Neutrophil (primary cell): ENCODE data around the gene RNF115.

ENCODE experiments used
- H3K27ac ChIP-seq: fragments of 200-600 bp; sonication (generic); 2 replicates; pipeline ENCODE4 v1.5.1; 2016; ENCODE audit warnings: mild to moderate bottlenecking, moderate library complexity
- H3K27me3 ChIP-seq: fragments of 200-600 bp; sonication (generic); 2 replicates; pipeline ENCODE4 v1.6.0; 2016; ENCODE audit warnings: mild to moderate bottlenecking
- H3K36me3 ChIP-seq: fragments of 200-600 bp; sonication (generic); 2 replicates; pipeline ENCODE4 v1.5.1; 2017
- H3K4me1 ChIP-seq, 2 experiments: fragments of 200-600 bp in 1 of 2; sonication (generic) in 1 of 2; 1 replicate in 1 of 2; 2 replicates in 1 of 2; pipeline versions ENCODE4 v1.5.1 to v1.6.1; 2013 to 2016; ENCODE audit warnings: low read depth in 1 of 2, low read length in 1 of 2, mild to moderate bottlenecking in 1 of 2, moderate library complexity in 1 of 2; ENCODE audit not compliant: control insufficient read depth in 1 of 2, insufficient read depth in 1 of 2
- H3K4me3 ChIP-seq, 2 experiments: fragments of 200-600 bp in 1 of 2; sonication (generic) in 1 of 2; 1 replicate in 1 of 2; 2 replicates in 1 of 2; pipeline ENCODE4 v1.5.1; 2013 to 2016; ENCODE audit warnings: low read depth in 1 of 2, low read length in 1 of 2, mild to moderate bottlenecking in 1 of 2, moderate library complexity in 1 of 2
- H3K9me3 ChIP-seq: fragments of 200-600 bp; sonication (generic); 2 replicates; pipeline ENCODE4 v1.5.1; 2016
- TF ChIP-seq, protein P1 (sequence below): fragments of 200-600 bp; sonication (generic); IDR thresholded peaks from 2 replicates; pipeline ENCODE4 v1.5.1; 2016; ENCODE audit warnings: antibody characterized with exemption

RNF115 gene

DNA sequence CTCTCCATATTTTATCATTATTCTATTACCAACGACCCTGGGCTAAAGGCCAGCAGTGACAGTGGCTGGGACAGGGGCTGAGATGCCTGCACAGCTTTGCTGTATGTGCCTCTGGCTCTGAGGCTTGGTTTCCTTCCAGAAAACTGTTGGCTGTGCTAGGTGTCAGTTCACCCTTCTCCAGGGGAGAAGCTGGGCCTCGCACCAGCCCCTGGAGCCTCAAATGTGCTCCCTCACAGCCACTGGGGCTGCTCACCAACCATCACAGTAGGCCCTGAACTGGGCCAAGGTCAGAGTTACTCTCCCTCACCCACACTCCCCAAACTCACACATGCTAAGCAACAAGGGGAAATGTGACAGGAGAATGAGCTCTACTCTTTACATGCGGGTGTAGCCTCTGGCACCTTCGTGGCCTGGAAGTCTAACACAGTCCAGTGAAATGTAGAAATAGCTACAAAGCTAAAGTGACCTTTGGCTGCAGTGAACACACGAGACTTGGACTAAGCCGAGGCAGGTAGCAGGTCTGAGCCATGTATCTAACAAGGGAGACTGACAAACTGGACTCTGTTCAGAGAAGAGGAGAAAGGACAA lies 109.3 kb downstream of the RNF115 start:
- Histone ChIP-seq H3K36me3 (no peaks in the 10 kb centered on the region), H3K4me1 (no peaks in the 10 kb centered on the region), H3K9me3 (no peaks in the 10 kb centered on the region), H3K27ac (no peak overlapping the region), H3K27me3 (peaks cover 1% of the 10 kb centered on the region), H3K4me3 (no peak overlapping the region)
- TF ChIP-seq, protein P1, sequence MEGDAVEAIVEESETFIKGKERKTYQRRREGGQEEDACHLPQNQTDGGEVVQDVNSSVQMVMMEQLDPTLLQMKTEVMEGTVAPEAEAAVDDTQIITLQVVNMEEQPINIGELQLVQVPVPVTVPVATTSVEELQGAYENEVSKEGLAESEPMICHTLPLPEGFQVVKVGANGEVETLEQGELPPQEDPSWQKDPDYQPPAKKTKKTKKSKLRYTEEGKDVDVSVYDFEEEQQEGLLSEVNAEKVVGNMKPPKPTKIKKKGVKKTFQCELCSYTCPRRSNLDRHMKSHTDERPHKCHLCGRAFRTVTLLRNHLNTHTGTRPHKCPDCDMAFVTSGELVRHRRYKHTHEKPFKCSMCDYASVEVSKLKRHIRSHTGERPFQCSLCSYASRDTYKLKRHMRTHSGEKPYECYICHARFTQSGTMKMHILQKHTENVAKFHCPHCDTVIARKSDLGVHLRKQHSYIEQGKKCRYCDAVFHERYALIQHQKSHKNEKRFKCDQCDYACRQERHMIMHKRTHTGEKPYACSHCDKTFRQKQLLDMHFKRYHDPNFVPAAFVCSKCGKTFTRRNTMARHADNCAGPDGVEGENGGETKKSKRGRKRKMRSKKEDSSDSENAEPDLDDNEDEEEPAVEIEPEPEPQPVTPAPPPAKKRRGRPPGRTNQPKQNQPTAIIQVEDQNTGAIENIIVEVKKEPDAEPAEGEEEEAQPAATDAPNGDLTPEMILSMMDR: no peak

DNA sequence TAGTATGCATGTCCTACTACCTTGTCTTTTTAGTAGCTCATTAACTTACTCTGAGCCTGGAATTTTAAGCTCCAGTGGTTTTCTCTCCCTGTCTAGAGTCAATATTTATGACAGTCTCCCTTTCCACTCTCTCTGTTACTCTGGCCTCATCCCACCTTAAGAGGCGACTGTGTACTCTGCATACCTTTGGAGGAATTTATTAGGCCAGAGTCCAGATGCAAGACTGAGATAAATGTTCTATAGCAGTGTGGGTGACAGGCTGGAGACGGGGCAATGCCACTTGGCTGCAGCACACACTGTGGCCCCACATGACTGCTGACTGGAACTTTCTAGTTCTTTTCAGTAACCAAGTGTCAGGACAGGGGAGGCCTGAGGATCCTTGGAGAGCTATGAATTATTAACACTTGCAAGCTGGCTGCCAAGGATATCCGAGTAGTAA lies 112.7 kb downstream of the RNF115 start:
- TF ChIP-seq, protein P1: no peak
- H3K4me1 ChIP-seq: no peaks in the 10 kb centered on the region
- H3K27ac ChIP-seq: no peak overlapping the region
- H3K27me3 ChIP-seq: no peaks in the 10 kb centered on the region
- no peaks in the 10 kb centered on the region for H3K36me3 ChIP-seq
- H3K9me3 ChIP-seq: no peaks in the 10 kb centered on the region
- H3K4me3 ChIP-seq: no peak overlapping the region

DNA sequence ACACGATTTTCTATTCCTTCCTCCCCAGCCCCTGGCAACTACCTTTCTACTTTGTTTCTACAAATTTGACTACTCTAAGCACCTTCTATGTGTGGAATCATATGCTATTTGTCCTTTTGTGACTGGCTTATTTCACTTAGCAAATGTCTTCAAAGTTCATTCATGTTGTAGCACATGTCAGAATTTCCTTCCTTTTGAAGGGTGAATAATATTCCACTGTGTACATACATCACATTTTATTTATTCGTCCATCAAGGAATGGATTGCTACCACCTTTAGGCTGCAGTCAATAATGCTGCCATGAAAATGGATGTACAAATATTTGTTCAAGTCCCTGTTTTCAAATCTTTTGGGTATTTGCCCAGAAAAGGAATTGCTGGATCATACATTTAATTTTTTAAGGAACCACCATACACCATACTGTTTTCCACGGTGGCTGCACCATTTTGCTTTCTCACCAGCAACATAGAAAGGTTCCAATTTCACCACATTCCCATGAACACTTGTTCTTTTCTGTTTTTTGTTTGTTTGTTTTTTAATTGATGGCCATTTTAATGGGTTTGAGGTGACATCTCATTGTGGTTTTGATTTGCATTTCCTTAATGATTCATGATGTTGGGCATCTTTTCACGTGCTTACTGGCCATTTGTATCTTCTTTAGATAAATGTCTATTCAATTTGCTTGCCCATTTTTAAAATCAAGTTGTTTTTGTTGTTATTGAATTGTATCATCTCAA lies 113.4 kb downstream of the RNF115 start:
- Histone ChIP-seq H3K9me3 (no peaks in the 10 kb centered on the region), H3K36me3 (no peaks in the 10 kb centered on the region), H3K4me1 (no peaks in the 10 kb centered on the region), H3K27me3 (no peaks in the 10 kb centered on the region), H3K4me3 (no peak overlapping the region), H3K27ac (no peak overlapping the region)
- TF ChIP-seq, protein P1: no peak

DNA sequence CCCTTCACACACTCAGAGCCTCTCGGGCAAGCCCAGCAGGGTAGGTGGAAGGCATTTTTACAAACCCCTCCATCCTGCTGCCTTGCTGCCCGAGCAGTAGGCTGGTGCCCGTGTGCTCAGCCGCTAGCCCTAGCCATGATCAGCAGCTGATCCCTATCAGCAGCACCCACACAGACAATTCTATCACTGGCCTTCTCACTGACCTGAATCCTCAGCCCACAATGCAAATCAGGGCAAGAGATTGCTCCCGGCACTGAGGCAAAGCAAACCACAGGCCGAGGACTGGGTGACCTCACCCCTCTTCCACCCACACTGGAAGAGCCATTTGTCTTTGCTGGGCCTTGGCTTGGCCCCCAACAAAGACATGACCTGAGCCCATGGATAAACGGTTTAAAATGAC lies 115.8 kb downstream of the RNF115 start:
- Histone ChIP-seq H3K4me3 (no peak overlapping the region), H3K27me3 (no peaks in the 10 kb centered on the region), H3K27ac (no peak overlapping the region), H3K9me3 (no peaks in the 10 kb centered on the region), H3K4me1 (no peaks in the 10 kb centered on the region), H3K36me3 (no peaks in the 10 kb centered on the region)
- TF ChIP-seq, protein P1: no peak

DNA sequence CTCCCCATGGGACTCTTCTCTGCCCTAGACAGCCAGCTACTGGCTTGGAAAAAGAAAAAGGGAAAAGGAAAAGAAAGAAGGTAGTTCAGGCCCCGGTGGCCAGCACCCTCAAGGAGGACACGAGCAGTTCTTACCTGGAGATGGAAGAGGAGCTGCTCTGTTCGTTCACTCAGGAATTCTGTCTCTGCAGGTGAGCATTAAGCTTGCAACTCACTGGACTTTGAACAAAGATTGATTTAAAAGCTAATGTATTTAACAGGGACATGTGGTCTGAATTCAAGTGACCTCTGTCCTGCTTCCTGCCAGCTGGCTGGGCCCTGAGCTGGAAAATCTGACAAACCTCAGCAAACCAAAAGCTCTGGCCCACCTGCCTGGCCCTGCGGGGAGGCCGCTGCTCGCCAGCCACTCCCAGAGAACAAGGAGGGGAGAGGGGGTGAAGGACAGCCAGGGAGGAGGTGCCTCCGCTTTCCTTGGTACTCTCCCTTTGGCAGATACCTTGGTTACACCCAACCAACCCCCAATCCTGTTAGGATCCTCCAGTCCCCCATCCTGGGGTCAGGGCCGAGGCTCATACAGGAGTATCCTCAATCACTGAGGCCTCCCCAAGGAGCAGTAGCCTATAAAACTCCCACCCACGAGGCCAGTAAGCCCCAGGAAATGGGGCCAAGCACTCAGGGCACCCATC lies 116.6 kb downstream of the RNF115 start, which contains the start of gene PDZK1:
Gene PDZK1, minus strand, starts transcription at position 186 of the 685 bp plus-strand sequence. CDS start 19,347 bp downstream, outside the sequence.
- no peaks in the 10 kb centered on the region for H3K9me3 ChIP-seq
- no peaks in the 10 kb centered on the region for H3K36me3 ChIP-seq
- H3K27me3 ChIP-seq: no peaks in the 10 kb centered on the region
- no peak within 1 kb of the TSS for H3K4me3 ChIP-seq
- H3K27ac ChIP-seq: no peak within 1 kb of the TSS
- H3K4me1 ChIP-seq: no peaks in the 10 kb centered on the region
- TF ChIP-seq, protein P1: no peak
